SK-N-SH (cell line): ENCODE results near the gene UBXN1. TPM values are rescaled to one million over a fixed set of nuclear protein-coding genes. Genes with fewer than 3 reads are reported as not detected.
A peak's percentile ranks its signal among the peaks of the same experiment; 100 is the strongest.

Experiments used
- CTCF ChIA-PET: fragments of 300-600, 350-600 bp; formaldehyde crosslinking; extraction: SDS; loops from one replicate; lab custom pipeline; 2021; lab: Yijun Ruan, JAX
- POLR2A ChIA-PET: fragments of 350-600 bp; sonication (Branson Sonifier 250); formaldehyde crosslinking; extraction: SDS; loops from one replicate; lab custom pipeline; 2020; ENCODE audit warnings: antibody characterized with exemption, inconsistent platforms; lab: Yijun Ruan, JAX
- DNase-seq: peaks from one replicate; pipeline ENCODE4 v3.0.0; 2012
- H2AFZ ChIP-seq: fragments of 200-600 bp; sonication (generic); 2 replicates; pipeline ENCODE4 v1.8.1; 2016; ENCODE audit warnings: antibody characterized with exemption, mild to moderate bottlenecking, low read depth
- H3F3A ChIP-seq: fragments of 200-600 bp; sonication (generic); replicated peaks from 2 replicates; pipeline ENCODE3; 2016; ENCODE audit warnings: antibody characterized with exemption, mild to moderate bottlenecking; ENCODE audit not compliant: insufficient read depth
- H3K27ac ChIP-seq, 2 experiments: fragments of 200-500 bp in 1 of 2; fragments of 200-600 bp in 1 of 2; sonication (Bioruptor generic) in 1 of 2; sonication (generic), shearing (Covaris generic) in 1 of 2; 2 replicates each; pipeline versions ENCODE4 v1.5.1 to v1.6.1; 2014 to 2016; ENCODE audit warnings: low read depth in 2 of 2, inconsistent platforms in 1 of 2, low read length in 1 of 2, mild to moderate bottlenecking in 1 of 2, mixed read lengths in 1 of 2
- H3K27me3 ChIP-seq: fragments of 200-600 bp; sonication (generic), shearing (Covaris generic); 2 replicates; pipeline ENCODE4 v1.6.1; 2016; ENCODE audit warnings: mixed run types; ENCODE audit not compliant: insufficient read depth
- H3K36me3 ChIP-seq, 2 experiments: fragments of 200-500 bp in 1 of 2; fragments of 200-600 bp in 1 of 2; sonication (Bioruptor generic) in 1 of 2; sonication (generic) in 1 of 2; replicated peaks in 1 of 2; 2 replicates each; pipeline versions ENCODE3 to v1.5.1; 2014 to 2016; ENCODE audit warnings: low read length in 1 of 2, mild to moderate bottlenecking in 1 of 2; ENCODE audit not compliant: insufficient read depth in 2 of 2, control insufficient read depth in 1 of 2
- H3K4me1 ChIP-seq, 2 experiments: fragments of 200-500 bp in 1 of 2; fragments of 200-600 bp in 1 of 2; sonication (Bioruptor generic) in 1 of 2; sonication (generic), shearing (Covaris generic) in 1 of 2; 2 replicates each; pipeline versions ENCODE4 v1.5.1 to v1.6.1; 2014 to 2016; ENCODE audit warnings: low read depth in 1 of 2, low read length in 1 of 2, mixed run types in 1 of 2; ENCODE audit not compliant: insufficient read depth in 2 of 2, control insufficient read depth in 1 of 2
- H3K4me2 ChIP-seq: fragments of 200-600 bp; sonication (generic), shearing (Covaris generic); 2 replicates; pipeline ENCODE4 v1.6.1; 2017; ENCODE audit warnings: mixed run types
- H3K4me3 ChIP-seq, 2 experiments: fragments of 200-500 bp in 1 of 2; fragments of 200-600 bp in 1 of 2; sonication (Bioruptor generic) in 1 of 2; sonication (generic), shearing (Covaris generic) in 1 of 2; 2 replicates each; pipeline versions ENCODE4 v1.5.1 to v1.8.1; 2014 to 2016; ENCODE audit warnings: low read depth in 2 of 2, inconsistent platforms in 1 of 2, low read length in 1 of 2, mild to moderate bottlenecking in 1 of 2, mixed read lengths in 1 of 2, moderate library complexity in 1 of 2
- H3K79me2 ChIP-seq: fragments of 200-600 bp; sonication (generic); 2 replicates; pipeline ENCODE4 v1.8.1; 2017; ENCODE audit warnings: mild to moderate bottlenecking; ENCODE audit not compliant: insufficient read depth
- H3K9ac ChIP-seq: fragments of 200-600 bp; sonication (generic); 2 replicates; pipeline ENCODE4 v1.6.1; 2017; ENCODE audit warnings: mixed run types
- H3K9me2 ChIP-seq: fragments of 200-600 bp; sonication (generic); 2 replicates; pipeline ENCODE4 v1.6.1; 2017; ENCODE audit warnings: mixed run types
- H3K9me3 ChIP-seq: fragments of 200-600 bp; sonication (generic); 2 replicates; pipeline ENCODE4 v1.6.1; 2017; ENCODE audit warnings: mixed run types, mild to moderate bottlenecking, moderate library complexity
- H4K20me1 ChIP-seq: fragments of 200-600 bp; sonication (generic); 2 replicates; pipeline ENCODE4 v1.6.1; 2017; ENCODE audit warnings: mild to moderate bottlenecking, mixed run types; ENCODE audit not compliant: insufficient read depth
- CHD2 ChIP-seq: fragments of 150-350 bp; IDR thresholded peaks from 2 replicates; pipeline ENCODE4 v1.6.1; 2018; ENCODE audit warnings: low read length; ENCODE audit not compliant: partially characterized antibody
- EP300 ChIP-seq, 2 experiments: IDR thresholded peaks; 2 replicates each; pipeline versions ENCODE4 v1.4.0 to v1.6.1; 2012; ENCODE audit warnings: borderline replicate concordance in 1 of 2, low read depth in 1 of 2, low read length in 1 of 2
- EZH2phosphoT487 ChIP-seq: fragments of 200-600 bp; sonication (generic); IDR thresholded peaks from 2 replicates; pipeline ENCODE4 v1.6.1; 2017; ENCODE audit warnings: low read depth, mixed run types, mild to moderate bottlenecking, antibody characterized with exemption, moderate library complexity, borderline replicate concordance
- FOXM1 ChIP-seq: IDR thresholded peaks from 2 replicates; pipeline ENCODE4 v1.4.0; 2012; ENCODE audit warnings: low read depth, mild to moderate bottlenecking
- GATA2 ChIP-seq: sonication (generic); formaldehyde crosslinking; IDR thresholded peaks from 2 replicates; pipeline ENCODE4 v1.5.0; 2020; ENCODE audit warnings: mild to moderate bottlenecking, missing genetic modification reagents
- MEF2A ChIP-seq: IDR thresholded peaks from 2 replicates; pipeline ENCODE4 v1.4.0; 2012; ENCODE audit warnings: low read depth, borderline replicate concordance
- MXI1 ChIP-seq: IDR thresholded peaks from 2 replicates; pipeline ENCODE4 v1.6.1; 2012; ENCODE audit warnings: mild to moderate bottlenecking, low read depth, low read length, improper control_type of control experiment
- POLR2AphosphoS5 ChIP-seq: IDR thresholded peaks from 2 replicates; pipeline ENCODE4 v1.6.1; 2012; ENCODE audit warnings: low read depth, low read length
- RAD21 ChIP-seq: IDR thresholded peaks from 2 replicates; pipeline ENCODE4 v1.6.1; 2012; ENCODE audit warnings: mild to moderate bottlenecking, low read length
- RXRA ChIP-seq: IDR thresholded peaks from 2 replicates; pipeline ENCODE4 v1.4.0; 2012; ENCODE audit warnings: low read depth, mild to moderate bottlenecking, borderline replicate concordance
- SIN3A ChIP-seq: IDR thresholded peaks from 2 replicates; pipeline ENCODE4 v1.6.1; 2012; ENCODE audit warnings: low read depth, mild to moderate bottlenecking, low read length, moderate library complexity, borderline replicate concordance
- SMC3 ChIP-seq: IDR thresholded peaks from 2 replicates; pipeline ENCODE4 v1.6.1; 2012; ENCODE audit warnings: low read depth, low read length, improper control_type of control experiment
- USF1 ChIP-seq: IDR thresholded peaks from 2 replicates; pipeline ENCODE4 v1.4.0; 2012; ENCODE audit warnings: low read depth, borderline replicate concordance
- USF2 ChIP-seq: fragments of 150-350 bp; IDR thresholded peaks from 2 replicates; pipeline ENCODE4 v1.6.1; 2017; ENCODE audit warnings: antibody characterized with exemption, low read length, low read depth, borderline replicate concordance
- whole genome bisulfite sequencing: methylation state at CpG from one replicate; pipeline ENCODE4 v1.1.6; 2017; ENCODE audit warnings: low lambda C conversion rate; 5-methylcytosine and 5-hydroxymethylcytosine counted together
- polyA plus RNA-seq, 3 experiments: library from polyadenylated mRNA; depleted of rRNA; stranded (reverse); fragments of >200 nt; gene quantifications; 2 replicates each; pipeline ENCODE4 v1.2.3, GENCODE V29; 2012
- TF ChIP-seq, protein P1 (sequence below): IDR thresholded peaks from 2 replicates; pipeline ENCODE4 v1.6.1; 2012; ENCODE audit warnings: mild to moderate bottlenecking, low read depth, low read length, moderate library complexity

Gene UBXN1
- polyA plus RNA-seq, 1 of the 3 experiments (the other 2 are of a cell fraction), result 256 TPM

DNA sequence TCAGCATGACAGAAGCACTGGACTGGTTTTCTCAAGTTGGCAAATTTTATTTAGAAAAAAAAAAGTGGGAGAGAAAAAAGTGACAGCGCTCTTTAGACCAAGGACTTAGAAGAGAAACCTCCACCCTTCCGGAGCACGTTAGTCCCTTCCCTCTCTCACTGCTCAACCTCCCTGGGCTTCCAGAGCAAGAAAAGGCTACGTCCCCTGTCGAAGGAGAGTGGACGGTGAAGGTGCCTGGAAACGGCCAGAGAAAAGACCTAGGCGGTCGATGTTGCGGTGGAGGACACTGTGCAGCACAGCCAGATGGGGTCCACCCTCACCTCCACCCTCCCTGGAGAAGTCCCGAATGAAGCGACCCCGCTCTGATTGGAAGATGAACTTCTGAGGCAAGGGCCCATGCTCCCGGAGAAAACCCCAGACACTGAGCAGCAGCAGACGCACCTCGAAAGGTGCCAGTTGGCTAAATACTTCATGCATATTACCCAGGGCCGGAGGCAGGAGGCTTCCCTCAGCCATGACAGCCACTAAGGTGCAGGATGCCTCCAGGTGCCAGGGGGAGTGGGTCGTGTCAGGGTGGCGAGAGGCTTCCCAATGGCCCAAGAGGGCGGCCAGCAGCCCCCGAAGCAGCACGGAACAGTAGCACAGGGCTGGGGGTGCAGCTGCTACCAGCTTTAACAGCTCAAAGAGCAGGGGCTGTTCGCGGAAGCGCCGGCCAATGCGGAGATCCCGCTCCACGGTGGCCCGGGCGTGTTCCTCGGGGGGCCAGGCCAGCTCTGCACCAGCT, 31.9 kb downstream of the UBXN1 start:
- Histone ChIP-seq H3K4me3 (no peak overlapping the region), H3K9ac (no peak overlapping the region), H3F3A (peaks cover 5% of the 10 kb centered on the region), H3K27ac (no peak overlapping the region), H3K4me2 (0 out of 2 replicates have a peak overlapping the region, but pooled peaks have one; percentile 33), H3K79me2 (peaks cover 63% of the 10 kb centered on the region), H3K36me3 (peaks cover 21 to 31% of the 10 kb centered on the region in 2 experiments), H3K27me3 (no peaks in the 10 kb centered on the region), H3K4me1 (peaks cover 7 to 10% of the 10 kb centered on the region in 2 experiments; a peak in 2 of 4 replicates), H3K9me3 (no peaks in the 10 kb centered on the region), H4K20me1 (0 out of 2 replicates have a peak, but pooled peaks cover 5% of the 10 kb centered on the region), H2AFZ (no peak overlapping the region), H3K9me2 (no peaks in the 10 kb centered on the region)
- 48% methylated on average over 17 of the region's 32 CpGs for WGBS
- DNase-seq, result peak; percentile 43
- CTCF ChIA-PET, result interaction anchor here (1.5 to 2.4 kb wide), 4 partner anchors 18 to 252 kb away, joined by 4 to 10 read pairs (median 4); partner anchors contain the start of genes C11orf98, CSKMT, SLC3A2 and TUT1
- POLR2A ChIA-PET, result interaction anchor here (0.7 to 7.3 kb wide), 9 partner anchors 8 to 194 kb away, joined by 3 to 52 read pairs (median 6); partner anchors contain the start of genes B3GAT3, C11orf98, CSKMT and LBHD1
- TF ChIP-seq CHD2, result no peak
- TF ChIP-seq MEF2A, result no peak
- no peak for TF ChIP-seq FOXM1
- TF ChIP-seq EZH2phosphoT487, result no peak
- no peak for TF ChIP-seq RAD21

DNA sequence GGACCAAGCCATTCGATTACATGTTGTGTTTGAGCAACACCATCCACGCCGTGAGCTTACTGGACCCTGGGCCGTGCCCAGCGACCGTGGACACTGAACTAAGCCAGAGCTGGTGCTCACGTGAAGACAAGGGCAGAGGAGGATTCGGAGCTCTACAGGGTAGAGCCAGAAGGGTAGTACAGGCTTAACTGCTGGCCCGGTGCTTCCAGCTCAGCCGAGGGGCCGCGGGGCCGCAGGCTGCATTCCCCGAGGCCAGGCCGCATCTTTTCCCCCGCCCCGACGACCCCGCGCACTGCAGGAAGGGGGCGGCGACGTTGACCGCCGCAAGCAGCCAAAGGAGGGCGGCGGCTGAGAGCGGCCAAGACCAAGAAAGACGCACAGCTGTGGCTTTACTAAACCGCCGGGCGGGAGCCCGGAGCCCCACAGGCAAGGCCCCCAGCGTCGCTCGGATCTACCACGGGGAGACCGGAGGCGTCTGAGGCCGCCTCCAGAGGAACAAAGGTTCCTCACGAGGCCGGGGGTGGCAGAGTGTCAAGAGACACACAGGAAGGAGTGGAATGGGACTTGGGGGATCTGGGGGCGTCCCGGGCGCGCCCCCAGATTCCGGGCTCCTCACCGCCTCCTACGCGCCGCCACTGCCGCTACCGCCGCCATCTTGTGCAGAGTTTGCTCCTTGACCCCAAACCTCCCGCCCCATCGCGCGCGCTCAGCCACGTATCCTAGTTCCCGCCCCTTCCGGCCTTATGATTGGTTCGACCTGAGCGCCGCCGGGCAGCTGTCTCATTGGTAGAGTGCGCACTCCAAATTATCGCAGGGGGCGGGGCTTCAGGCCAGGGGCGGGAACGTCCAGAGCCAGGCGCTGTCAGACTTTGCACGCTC, 32.7 kb downstream of the UBXN1 start, which contains the start of gene GANAB:
Gene GANAB (minus strand): TSS at position 668 of the 879 bp plus-strand sequence. CDS start 14 bp downstream, at position 654.
- H3K4me1 ChIP-seq, result peaks cover 5 to 8% of the 10 kb centered on the region in 2 experiments; a peak in 2 of 4 replicates
- peaks cover 63% of the 10 kb centered on the region for H3K79me2 ChIP-seq
- H3K4me2 ChIP-seq, result peak within 1 kb of the TSS; percentile 92
- H3K9me2 ChIP-seq, result no peaks in the 10 kb centered on the region
- 0 out of 2 replicates have a peak, but pooled peaks cover 5% of the 10 kb centered on the region for H4K20me1 ChIP-seq
- H3K27me3 ChIP-seq, result no peaks in the 10 kb centered on the region
- under 1% methylated on average over 60 of the region's 73 CpGs for WGBS
- peaks cover 5% of the 10 kb centered on the region for H3F3A ChIP-seq
- ChIA-PET POLR2A (interaction anchor here (0.5 to 7.3 kb wide), 12 partner anchors 9 to 1402 kb away, joined by 3 to 52 read pairs (median 4); partner anchors contain the start of genes B3GAT3, C11orf98, CSKMT and LBHD1), CTCF (interaction anchor here (0.6 to 1.9 kb wide), 7 partner anchors 19 to 251 kb away, joined by 3 to 5 read pairs (median 4); partner anchors contain the start of genes C11orf98, CSKMT and SLC3A2)
- peak within 1 kb of the TSS; percentile 97 for H3K9ac ChIP-seq
- peaks cover 21 to 34% of the 10 kb centered on the region in 2 experiments for H3K36me3 ChIP-seq
- peak; percentile 99 for DNase-seq
- no peak within 1 kb of the TSS; the same call in 1 of the 2 replicates for H2AFZ ChIP-seq
- H3K9me3 ChIP-seq, result no peaks in the 10 kb centered on the region
- peak within 1 kb of the TSS; percentile 78 to 87 for H3K4me3 ChIP-seq
- peak within 1 kb of the TSS; percentile 77 to 88 for H3K27ac ChIP-seq
- TF ChIP-seq GATA2 (CRISPR knock-in tag) (no peak), EP300 (IDR thresholded peaks at IDR 0.05; ENCODE audit: borderline replicate concordance in 1 of 2, low read depth in 1 of 2, low read length in 1 of 2) (no peak; a peak in 1 of 4 replicates), USF1 (no peak), SIN3A (peak; percentile 90; the same call in 1 of the 2 replicates), MXI1 (peak; percentile 99), POLR2AphosphoS5 (peak; percentile 90), RXRA (no peak), USF2 (no peak), SMC3 (no peak)
- TF ChIP-seq, protein P1, sequence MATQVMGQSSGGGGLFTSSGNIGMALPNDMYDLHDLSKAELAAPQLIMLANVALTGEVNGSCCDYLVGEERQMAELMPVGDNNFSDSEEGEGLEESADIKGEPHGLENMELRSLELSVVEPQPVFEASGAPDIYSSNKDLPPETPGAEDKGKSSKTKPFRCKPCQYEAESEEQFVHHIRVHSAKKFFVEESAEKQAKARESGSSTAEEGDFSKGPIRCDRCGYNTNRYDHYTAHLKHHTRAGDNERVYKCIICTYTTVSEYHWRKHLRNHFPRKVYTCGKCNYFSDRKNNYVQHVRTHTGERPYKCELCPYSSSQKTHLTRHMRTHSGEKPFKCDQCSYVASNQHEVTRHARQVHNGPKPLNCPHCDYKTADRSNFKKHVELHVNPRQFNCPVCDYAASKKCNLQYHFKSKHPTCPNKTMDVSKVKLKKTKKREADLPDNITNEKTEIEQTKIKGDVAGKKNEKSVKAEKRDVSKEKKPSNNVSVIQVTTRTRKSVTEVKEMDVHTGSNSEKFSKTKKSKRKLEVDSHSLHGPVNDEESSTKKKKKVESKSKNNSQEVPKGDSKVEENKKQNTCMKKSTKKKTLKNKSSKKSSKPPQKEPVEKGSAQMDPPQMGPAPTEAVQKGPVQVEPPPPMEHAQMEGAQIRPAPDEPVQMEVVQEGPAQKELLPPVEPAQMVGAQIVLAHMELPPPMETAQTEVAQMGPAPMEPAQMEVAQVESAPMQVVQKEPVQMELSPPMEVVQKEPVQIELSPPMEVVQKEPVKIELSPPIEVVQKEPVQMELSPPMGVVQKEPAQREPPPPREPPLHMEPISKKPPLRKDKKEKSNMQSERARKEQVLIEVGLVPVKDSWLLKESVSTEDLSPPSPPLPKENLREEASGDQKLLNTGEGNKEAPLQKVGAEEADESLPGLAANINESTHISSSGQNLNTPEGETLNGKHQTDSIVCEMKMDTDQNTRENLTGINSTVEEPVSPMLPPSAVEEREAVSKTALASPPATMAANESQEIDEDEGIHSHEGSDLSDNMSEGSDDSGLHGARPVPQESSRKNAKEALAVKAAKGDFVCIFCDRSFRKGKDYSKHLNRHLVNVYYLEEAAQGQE, result no peak
